Tibial nerve (tissue), 4 donors: ENCODE results near the gene SYT8. TPM values are rescaled to one million over a fixed set of nuclear protein-coding genes. Genes with fewer than 3 reads are reported as not detected.

ENCODE experiments used
- DNase-seq, 2 donors: peaks; one replicate each; pipeline ENCODE4 v3.0.0-alpha.2; 2019; ENCODE audit warnings: low spot score in 2 of 2
- H3K27ac ChIP-seq, 4 donors: fragments of 200-600 bp; sonication (generic) in 3 of 4; one replicate each; pipeline ENCODE4 v1.5.1; 2017 to 2019; ENCODE audit warnings: mild to moderate bottlenecking in 1 of 4
- H3K27me3 ChIP-seq, 2 donors: fragments of 200-600 bp; sonication (generic) in 1 of 2; one replicate each; pipeline versions ENCODE4 v1.5.1 to v1.6.0; 2017 to 2019
- H3K36me3 ChIP-seq, 3 donors: fragments of 200-600 bp; sonication (generic); one replicate each; pipeline ENCODE4 v1.5.1; 2018 to 2019
- H3K4me1 ChIP-seq, 4 donors: fragments of 200-600 bp; sonication (generic) in 3 of 4; one replicate each; pipeline ENCODE4 v1.5.1; 2017 to 2019
- H3K4me3 ChIP-seq, 4 donors: fragments of 200-600 bp; sonication (generic) in 3 of 4; one replicate each; pipeline ENCODE4 v1.5.1; 2017 to 2019; ENCODE audit warnings: mild to moderate bottlenecking in 1 of 4, moderate library complexity in 1 of 4
- H3K9me3 ChIP-seq, 4 donors: fragments of 200-600 bp; sonication (generic) in 3 of 4; one replicate each; pipeline ENCODE4 v1.5.1; 2017 to 2019
- CTCF ChIP-seq, 5 experiments: fragments of 200-600 bp in 3 of 5; fragments of 450-650 bp in 2 of 5; sonication (generic) in 3 of 5; IDR thresholded peaks; one replicate each; pipeline ENCODE4 v1.5.1; 2016 to 2019; ENCODE audit warnings: antibody characterized with exemption in 5 of 5, mild to moderate bottlenecking in 3 of 5, moderate library complexity in 2 of 5
- EP300 ChIP-seq, 2 donors: sonication (generic); formaldehyde crosslinking; IDR thresholded peaks; one replicate each; pipeline ENCODE4 v1.6.1; 2017; ENCODE audit warnings: antibody characterized with exemption in 2 of 2, mild to moderate bottlenecking in 1 of 2
- POLR2A ChIP-seq, 2 donors: fragments of 450-650 bp; IDR thresholded peaks; one replicate each; pipeline ENCODE4 v1.6.1; 2017; ENCODE audit warnings: antibody characterized with exemption in 2 of 2, mild to moderate bottlenecking in 2 of 2, moderate library complexity in 2 of 2
- WGBS, 2 donors: methylation state at CpG; one replicate each; pipeline ENCODE4 v1.1.5; 2018; 5-methylcytosine and 5-hydroxymethylcytosine counted together
- total RNA-seq, 4 donors: library from RNA; depleted of rRNA; stranded (reverse); fragments of >200 nt; gene quantifications; one replicate each; pipeline ENCODE4 v1.1.0, GENCODE V29; 2016

Gene SYT8
- total RNA-seq, 4 donors from 2014 or later = 0.39 to 4.2 (median 1.0) TPM; not detected in 1

- Histone ChIP-seq H3K27ac (no peak overlapping the region), H3K36me3 (no peaks in the 10 kb centered on the region)
- WGBS, 2 donors = 90 to 91% methylated on average over 30 to 32 of the region's 43 CpGs
These were observed 1.5 kb downstream of the SYT8 start for GRCh38 chr11:1836011-1836945.

GRCh38 chr11:1837171-1838076 is 2.6 kb downstream of the SYT8 start:
- no peaks in the 10 kb centered on the region for H3K9me3 ChIP-seq
- H3K36me3 ChIP-seq = no peaks in the 10 kb centered on the region
- H3K4me3 ChIP-seq = no peak overlapping the region
- peak in 1 of 2 donors; percentile 40 for DNase-seq
- no peaks in the 10 kb centered on the region for H3K27me3 ChIP-seq
- H3K4me1 ChIP-seq = peaks cover 0 to 20% (median 13%) of the 10 kb centered on the region in 4 donors
- 32 to 59% methylated on average over 18 to 23 of the region's 38 CpGs for WGBS, 2 donors
- TF ChIP-seq CTCF (IDR thresholded peaks at IDR 0.05) = peak; percentile 84 to 97 (median 91)
- no peak for TF ChIP-seq POLR2A (IDR thresholded peaks at IDR 0.05)
- H3K27ac ChIP-seq = peak overlapping the region in 1 of 4 donors; percentile 34

More at GRCh38 chr11:1836011-1836945, 1.5 kb downstream of the SYT8 start:
- Histone ChIP-seq H3K9me3 (no peaks in the 10 kb centered on the region), H3K4me3 (no peak overlapping the region), H3K27me3 (no peaks in the 10 kb centered on the region), H3K4me1 (peaks cover 0 to 27% (median 18%) of the 10 kb centered on the region in 4 donors)
- no peak for DNase-seq
- TF ChIP-seq CTCF (IDR thresholded peaks at IDR 0.05) (no peak), POLR2A (IDR thresholded peaks at IDR 0.05) (no peak), EP300 (IDR thresholded peaks at IDR 0.05) (no peak)

- H3K36me3 ChIP-seq = no peaks in the 10 kb centered on the region
- 45% methylated on average over 8 to 13 of the region's 17 CpGs for WGBS, 2 donors
- peak in 1 of 5 experiments; percentile 9 for TF ChIP-seq CTCF (IDR thresholded peaks at IDR 0.05)
- TF ChIP-seq POLR2A (IDR thresholded peaks at IDR 0.05) = no peak
- no peak for TF ChIP-seq EP300 (IDR thresholded peaks at IDR 0.05)
These were observed 3.3 kb downstream of the SYT8 start for GRCh38 chr11:1838077-1838425.

GRCh38 chr11:1838426-1839144 is 3.8 kb downstream of the SYT8 start, which contains the start of gene TNNI2:
TNNI2 (plus strand) TSS chr11:1838981; CDS start chr11:1839697, 716 bp downstream.
- Histone ChIP-seq H3K4me3 (no peak within 1 kb of the TSS), H3K9me3 (no peaks in the 10 kb centered on the region), H3K4me1 (peaks cover 0 to 15% (median 8%) of the 10 kb centered on the region in 4 donors), H3K27me3 (no peaks in the 10 kb centered on the region), H3K36me3 (no peaks in the 10 kb centered on the region), H3K27ac (peak within 1 kb of the TSS in 1 of 4 donors; percentile 34)
- TF ChIP-seq CTCF (IDR thresholded peaks at IDR 0.05) (no peak), POLR2A (IDR thresholded peaks at IDR 0.05) (no peak), EP300 (IDR thresholded peaks at IDR 0.05) (no peak)
- 84 to 89% methylated on average over 22 to 27 of the region's 32 CpGs for WGBS, 2 donors
- DNase-seq = no peak

More at GRCh38 chr11:1838077-1838425, 3.3 kb downstream of the SYT8 start:
- Histone ChIP-seq H3K9me3 (no peaks in the 10 kb centered on the region), H3K4me3 (no peak overlapping the region), H3K4me1 (peaks cover 0 to 15% (median 8%) of the 10 kb centered on the region in 4 donors), H3K27me3 (no peaks in the 10 kb centered on the region), H3K27ac (peak overlapping the region in 1 of 4 donors; percentile 34)
- DNase-seq = no peak
